Epithelial cell of umbilical artery (primary cell): ENCODE measurements around the gene MYO1G. TPM values are rescaled to one million over a fixed set of nuclear protein-coding genes. Genes with fewer than 3 reads are reported as not detected.

Experiments
- total RNA-seq: library from RNA; depleted of rRNA; stranded (reverse); fragments of >200 nt; gene quantifications from 2 replicates; pipeline ENCODE4 v1.2.3, GENCODE V29; 2014

The MYO1G gene
- 0.15 and 0.32 TPM in 2 replicates for total RNA-seq

DNA sequence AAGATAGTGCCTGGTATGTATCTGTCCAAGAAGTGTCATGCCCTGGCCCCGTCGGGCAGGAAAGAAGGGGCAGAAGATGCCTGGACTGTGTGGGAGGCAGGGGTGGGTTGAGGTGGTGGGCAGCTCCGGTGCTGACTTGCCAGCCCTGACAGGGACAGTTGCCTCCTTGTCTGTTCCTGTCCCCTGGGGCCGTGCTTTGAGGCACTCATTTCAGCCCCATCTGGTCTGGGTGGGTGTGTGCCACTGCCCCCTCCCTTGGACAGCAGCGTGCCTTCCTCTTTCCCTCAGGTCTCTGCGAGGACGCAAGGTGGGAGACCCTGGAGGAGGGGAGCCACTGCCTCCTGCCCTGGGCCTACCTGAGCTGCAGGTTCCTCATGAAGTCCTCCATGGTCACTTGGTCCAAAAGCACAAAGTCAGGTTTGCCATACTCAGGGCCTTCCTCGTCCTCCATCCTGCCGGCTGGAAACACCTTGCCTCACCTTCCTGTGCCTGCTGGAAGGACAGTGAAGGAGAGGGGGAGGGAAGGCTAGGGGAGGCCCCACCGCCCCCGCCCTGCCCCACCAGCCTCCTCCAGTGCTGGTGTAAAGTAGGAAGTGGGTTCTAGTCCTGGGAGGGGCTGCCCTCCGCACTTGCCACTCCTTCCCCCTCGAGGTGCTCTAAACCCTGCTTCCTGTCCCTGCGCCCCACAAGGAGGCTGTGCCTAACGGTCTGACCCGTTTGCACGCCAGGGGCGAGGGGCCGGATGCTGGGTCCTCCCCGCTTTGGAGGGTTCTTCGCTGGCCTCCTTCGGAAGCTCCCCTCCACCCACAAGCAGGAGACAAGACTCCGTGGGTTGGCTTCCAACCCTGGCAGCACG, at the start of gene MYO1G:
MYO1G (minus strand) TSS at position 505 of the 856 bp plus-strand sequence; CDS start at position 451, 54 bp downstream.

DNA sequence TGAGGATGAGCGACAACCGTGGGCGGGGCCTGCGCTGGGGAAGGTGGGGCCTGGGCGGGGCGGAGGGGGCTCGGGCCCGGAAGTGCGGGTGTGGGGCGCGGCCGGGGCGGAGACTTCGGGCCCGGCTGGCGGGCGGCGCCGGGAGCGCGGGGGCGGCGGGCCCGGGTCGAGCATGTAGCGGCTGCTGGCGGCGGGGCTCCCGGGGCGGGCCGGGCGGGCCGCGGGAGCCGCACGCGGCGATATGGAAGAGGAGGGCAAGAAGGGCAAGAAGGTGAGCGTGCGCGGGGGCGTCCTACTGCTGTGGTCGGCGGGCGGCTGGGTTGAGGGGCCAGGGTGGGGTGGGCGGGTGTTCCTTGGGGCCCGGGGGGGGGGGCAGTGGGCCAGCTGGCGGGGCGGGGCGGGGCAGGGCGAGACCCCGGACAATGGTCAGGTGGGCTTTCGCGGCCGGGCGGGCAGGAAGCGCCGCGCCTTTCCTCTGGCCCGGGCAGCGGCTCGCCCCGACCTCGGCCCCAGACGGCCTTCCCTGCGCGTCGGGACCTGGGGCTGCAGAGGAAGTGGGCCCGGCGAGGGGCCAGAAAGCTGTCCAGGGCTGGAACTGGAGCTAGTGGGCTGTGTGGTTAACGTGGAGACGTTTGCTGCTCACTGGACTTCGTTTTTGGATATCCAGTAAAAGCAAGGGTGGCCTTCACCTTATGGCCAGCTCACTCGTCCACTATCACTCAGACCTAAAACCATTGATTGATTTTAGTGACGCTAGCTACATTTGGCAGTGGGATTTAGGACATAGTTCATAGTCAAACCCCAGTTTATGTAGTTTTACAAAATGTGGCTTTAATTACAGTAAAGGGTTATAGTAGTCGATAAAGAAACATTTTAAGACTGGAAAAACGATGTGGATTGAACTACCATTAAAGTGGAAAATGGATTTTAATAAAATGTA, 21.5 kb upstream of the MYO1G start, which contains the start of gene CCM2:
CCM2 (plus strand) TSS at position 109 of the 940 bp plus-strand sequence; CDS start at position 242, 133 bp downstream.

Other genes with a start within 250 kb of the MYO1G start
- gene ZMIZ2, start 230.2 kb downstream of the MYO1G start, total RNA-seq: 7.8 and 8.8 TPM in 2 replicates
- gene PPIA, start 182.3 kb downstream of the MYO1G start, total RNA-seq: 3,439 and 4,627 TPM in 2 replicates
- gene H2AZ2, start 130.9 kb downstream of the MYO1G start, total RNA-seq: 211 and 346 TPM in 2 replicates
- gene PURB, start 93.5 kb downstream of the MYO1G start, total RNA-seq: 16.3 and 17.5 TPM in 2 replicates
- gene CCM2, start 21.2 kb upstream of the MYO1G start, total RNA-seq: 63.1 and 65.6 TPM in 2 replicates
- gene NACAD, start 110.0 kb upstream of the MYO1G start, total RNA-seq: under 0.01 and 0.32 TPM in 2 replicates
- 69.3 and 82.8 TPM in 2 replicates for gene TBRG4, start 132.7 kb upstream of the MYO1G start, total RNA-seq
- not detected in 2 replicates for gene RAMP3, start 178.8 kb upstream of the MYO1G start, total RNA-seq